SU-DHL-6 (cell line): ENCODE measurements around the gene P3H3.
A peak's percentile ranks its signal among the peaks of the same experiment; 100 is the strongest.

Source experiments
- H2AFZ ChIP-seq: fragments of 200-600 bp; sonication (generic); 2 replicates; pipeline ENCODE4 v1.6.1; 2014; ENCODE audit warnings: low read depth, mild to moderate bottlenecking, moderate library complexity, mixed read lengths, antibody characterized with exemption, low read length; ENCODE audit not compliant: severe bottlenecking
- H3F3A ChIP-seq: fragments of 200-600 bp; shearing (Covaris generic); 2 replicates; pipeline ENCODE4 v1.6.0; 2016; ENCODE audit warnings: antibody characterized with exemption, mild to moderate bottlenecking; ENCODE audit not compliant: insufficient read depth
- H3K27ac ChIP-seq: fragments of 200-600 bp; sonication (generic); 2 replicates; pipeline ENCODE4 v1.5.1; 2016; ENCODE audit warnings: low read depth, mild to moderate bottlenecking, low read length, moderate library complexity, mixed read lengths
- H3K27me3 ChIP-seq: fragments of 200-600 bp; sonication (generic), shearing (Covaris generic); 2 replicates; pipeline ENCODE4 v1.6.0; 2014; ENCODE audit warnings: mild to moderate bottlenecking, low read length
- H3K36me3 ChIP-seq: fragments of 200-600 bp; sonication (generic); 2 replicates; pipeline ENCODE4 v1.6.1; 2014; ENCODE audit warnings: mild to moderate bottlenecking, low read length, mixed read lengths
- H3K4me2 ChIP-seq: fragments of 300-600, 200-600 bp; shearing (Covaris generic), sonication (generic); 2 replicates; pipeline ENCODE4 v1.6.0; 2014; ENCODE audit warnings: low read length, low read depth, mild to moderate bottlenecking; ENCODE audit not compliant: poor library complexity, severe bottlenecking
- H3K4me3 ChIP-seq: fragments of 200-600 bp; sonication (generic); 2 replicates; pipeline ENCODE4 v1.5.1; 2014; ENCODE audit warnings: antibody characterized with exemption, low read length, mild to moderate bottlenecking, mixed read lengths; ENCODE audit not compliant: insufficient read depth, poor library complexity, severe bottlenecking
- H3K79me2 ChIP-seq: fragments of 200-600 bp; sonication (generic); 2 replicates; pipeline ENCODE4 v1.6.1; 2014; ENCODE audit warnings: mild to moderate bottlenecking, low read length, moderate library complexity; ENCODE audit not compliant: insufficient read depth
- H3K9ac ChIP-seq: fragments of 200-600 bp; sonication (generic); 2 replicates; pipeline ENCODE4 v1.7.0; 2014; ENCODE audit warnings: mild to moderate bottlenecking, low read length
- H3K9me2 ChIP-seq: fragments of 200-600 bp; sonication (generic); replicated peaks from 2 replicates; pipeline ENCODE4 v1.6.1; 2014; ENCODE audit warnings: low read length; ENCODE audit not compliant: insufficient read depth
- H3K9me3 ChIP-seq: fragments of 200-600 bp; sonication (generic); 2 replicates; pipeline ENCODE4 v1.6.1; 2014; ENCODE audit warnings: low read length, mixed read lengths; ENCODE audit not compliant: insufficient read depth
- H4K20me1 ChIP-seq: fragments of 200-600 bp; sonication (generic); 2 replicates; pipeline ENCODE4 v1.6.1; 2014; ENCODE audit warnings: low read depth, mild to moderate bottlenecking, antibody characterized with exemption, low read length, moderate library complexity, mixed read lengths
- CTCF ChIP-seq: fragments of 200-600 bp; sonication (generic); IDR thresholded peaks from one replicate; pipeline ENCODE4 v1.5.1; 2017; ENCODE audit warnings: antibody characterized with exemption, mild to moderate bottlenecking, low read length, moderate library complexity; ENCODE audit not compliant: insufficient read depth, poor library complexity, severe bottlenecking
- EZH2phosphoT487 ChIP-seq: fragments of 200-600 bp; sonication (generic), shearing (Covaris generic); conservative IDR thresholded peaks from 2 replicates; pipeline ENCODE4 v1.6.1; 2018; ENCODE audit warnings: mild to moderate bottlenecking, antibody characterized with exemption, low read length, moderate library complexity, mixed read lengths

Gene P3H3

DNA sequence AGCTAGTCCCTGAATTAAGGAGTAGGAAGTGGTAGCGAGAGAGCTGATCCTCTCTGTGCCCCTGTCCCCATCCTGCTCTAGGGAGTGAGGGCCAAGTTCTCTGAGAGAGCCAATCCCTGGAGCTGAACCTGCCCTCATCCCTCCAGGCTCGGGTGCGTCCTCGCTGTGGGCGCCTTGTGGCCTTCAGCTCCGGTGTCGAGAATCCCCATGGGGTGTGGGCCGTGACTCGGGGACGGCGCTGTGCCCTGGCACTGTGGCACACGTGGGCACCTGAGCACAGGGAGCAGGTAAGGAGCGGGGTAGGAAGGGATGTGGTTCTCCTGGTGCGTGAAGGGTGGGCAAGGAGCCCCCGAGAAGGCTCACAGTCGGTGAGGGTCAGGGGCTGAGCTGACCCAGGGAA lies 10.6 kb downstream of the P3H3 start:
- Histone ChIP-seq H3K9me2 (no peaks in the 10 kb centered on the region), H3K79me2 (no peaks in the 10 kb centered on the region), H4K20me1 (no peaks in the 10 kb centered on the region), H3K4me2 (no peak overlapping the region), H3F3A (no peaks in the 10 kb centered on the region), H3K9ac (no peak overlapping the region), H3K27ac (no peak overlapping the region), H3K4me3 (no peak overlapping the region), H2AFZ (no peak overlapping the region), H3K27me3 (no peaks in the 10 kb centered on the region), H3K9me3 (no peaks in the 10 kb centered on the region), H3K36me3 (no peaks in the 10 kb centered on the region)
- no peak for TF ChIP-seq EZH2phosphoT487
- no peak for TF ChIP-seq CTCF

- peak overlapping the region; percentile 43 for H3K4me2 ChIP-seq
- H3K79me2 ChIP-seq = no peaks in the 10 kb centered on the region
- no peaks in the 10 kb centered on the region for H3F3A ChIP-seq
- no peaks in the 10 kb centered on the region for H3K9me2 ChIP-seq
- no peaks in the 10 kb centered on the region for H4K20me1 ChIP-seq
- no peaks in the 10 kb centered on the region for H3K36me3 ChIP-seq
- no peak overlapping the region for H3K4me3 ChIP-seq
- H3K27me3 ChIP-seq = no peaks in the 10 kb centered on the region
- no peak for TF ChIP-seq CTCF
- TF ChIP-seq EZH2phosphoT487 = no peak
- H3K9me3 ChIP-seq = no peaks in the 10 kb centered on the region
- H3K9ac ChIP-seq = peak overlapping the region; percentile 44; the same call in 1 of the 2 replicates
- no peak overlapping the region for H2AFZ ChIP-seq
- H3K27ac ChIP-seq = peak overlapping the region; percentile 40
Observed at GRCh38 chr12:6839482-6840201, 11.4 kb downstream of the P3H3 start.

DNA sequence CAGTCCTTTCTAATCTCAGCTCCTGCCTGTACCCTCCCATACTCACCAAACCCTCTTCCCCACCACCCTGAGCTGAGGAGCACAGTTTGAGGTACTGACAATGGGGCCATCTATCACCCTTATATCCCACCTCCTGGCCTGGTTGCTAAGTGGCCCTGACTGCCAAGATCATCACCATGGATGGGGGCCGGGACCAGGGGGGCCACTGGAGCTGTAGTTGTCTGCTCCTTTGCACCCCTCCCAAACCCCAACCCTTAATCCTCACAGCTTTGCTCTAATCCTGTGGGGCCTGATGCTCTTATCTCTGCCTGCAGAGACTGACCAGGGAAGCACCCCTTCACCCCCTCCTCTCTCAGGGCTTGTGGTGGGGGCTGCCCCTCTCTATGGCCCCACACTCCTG lies 12.1 kb downstream of the P3H3 start:
- H3F3A ChIP-seq = peaks cover 4% of the 10 kb centered on the region; the same call in 1 of the 2 replicates
- H3K27me3 ChIP-seq = no peaks in the 10 kb centered on the region
- no peak overlapping the region for H3K4me3 ChIP-seq
- no peaks in the 10 kb centered on the region for H4K20me1 ChIP-seq
- no peak overlapping the region for H2AFZ ChIP-seq
- H3K36me3 ChIP-seq = no peaks in the 10 kb centered on the region
- TF ChIP-seq CTCF (no peak), EZH2phosphoT487 (no peak)
- peak overlapping the region; percentile 43 for H3K4me2 ChIP-seq
- no peaks in the 10 kb centered on the region for H3K9me3 ChIP-seq
- H3K9ac ChIP-seq = peak overlapping the region; percentile 44; the same call in 1 of the 2 replicates
- no peaks in the 10 kb centered on the region for H3K79me2 ChIP-seq
- no peaks in the 10 kb centered on the region for H3K9me2 ChIP-seq
- H3K27ac ChIP-seq = peak overlapping the region; percentile 40
